ENCODE data around the gene WNT3A. TPM values are rescaled to one million over a fixed set of nuclear protein-coding genes. Genes with fewer than 3 reads are reported as not detected.

Gene WNT3A
- total RNA-seq, 1 experiment from 2014 or later = 1.0 TPM

DNA sequence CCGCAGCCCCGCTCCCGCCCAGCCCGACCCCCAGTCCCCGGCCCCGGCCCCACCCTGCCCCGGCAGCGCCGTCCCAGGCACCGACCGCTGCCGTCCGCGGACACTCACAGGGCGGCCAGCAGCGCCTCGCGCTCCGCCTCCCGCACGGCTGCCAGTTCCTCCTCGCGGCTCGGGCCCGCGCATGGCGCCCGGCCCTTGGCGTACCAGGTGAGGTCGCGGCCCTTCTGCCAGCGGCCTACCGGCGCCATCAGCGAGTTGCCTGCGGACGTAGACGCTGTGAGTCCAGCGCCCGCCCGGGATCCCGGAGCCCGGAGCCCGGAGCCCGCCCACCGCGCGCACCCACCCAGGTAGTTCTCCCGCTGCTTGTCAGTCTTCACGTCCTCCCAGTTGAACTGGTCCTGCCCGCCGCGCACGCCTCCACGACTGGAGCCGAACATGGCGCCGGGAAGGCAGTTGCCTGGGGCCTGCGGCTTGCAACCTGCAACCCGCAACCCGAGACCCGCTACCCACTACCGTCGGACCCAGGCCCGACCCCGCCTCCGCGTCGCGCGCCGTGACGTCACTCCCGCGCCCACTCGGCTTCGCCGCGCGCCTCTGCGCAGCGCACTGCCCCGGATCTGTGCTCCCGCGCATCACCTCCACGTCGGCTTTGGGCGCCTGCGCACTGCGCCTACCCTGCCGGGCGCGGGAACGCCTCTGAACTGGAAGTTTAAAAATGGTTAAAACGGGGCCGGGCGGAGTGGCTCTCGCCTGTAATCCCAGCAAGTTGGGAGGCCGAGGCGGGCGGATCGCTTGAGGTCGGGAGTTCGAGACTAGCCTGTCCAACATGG is 96.2 kb downstream of the WNT3A start, which contains the start of gene C1orf35:
TSS of gene C1orf35 (minus strand) at position 535 of the 830 bp plus-strand sequence. CDS start at position 437, 98 bp downstream.
- H3K27me3 ChIP-seq (ENCODE audit: low read length) = no peaks in the 10 kb centered on the region
- peaks cover 27% of the 10 kb centered on the region for H3K4me1 ChIP-seq (ENCODE audit: insufficient read depth, low read length)
- CTCF ChIA-PET = no interaction called here
- H2AFZ ChIP-seq (ENCODE audit: low read length) = peak within 1 kb of the TSS; percentile 93
- H3K9me2 ChIP-seq (replicated peaks; ENCODE audit: low read length) = no peaks in the 10 kb centered on the region
- H3K4me3 ChIP-seq (ENCODE audit: low read length) = peak within 1 kb of the TSS; percentile 79
- peak within 1 kb of the TSS; percentile 42 for H3K27ac ChIP-seq (ENCODE audit: low read length)
- TF ChIP-seq EZH2 (IDR thresholded peaks at IDR 0.05; ENCODE audit: low read length, unreplicated experiment) (no peak), EZH2phosphoT487 (IDR thresholded peaks at IDR 0.05; ENCODE audit: borderline replicate concordance, low read length) (no peak)
- TF ChIP-seq, protein P1, sequence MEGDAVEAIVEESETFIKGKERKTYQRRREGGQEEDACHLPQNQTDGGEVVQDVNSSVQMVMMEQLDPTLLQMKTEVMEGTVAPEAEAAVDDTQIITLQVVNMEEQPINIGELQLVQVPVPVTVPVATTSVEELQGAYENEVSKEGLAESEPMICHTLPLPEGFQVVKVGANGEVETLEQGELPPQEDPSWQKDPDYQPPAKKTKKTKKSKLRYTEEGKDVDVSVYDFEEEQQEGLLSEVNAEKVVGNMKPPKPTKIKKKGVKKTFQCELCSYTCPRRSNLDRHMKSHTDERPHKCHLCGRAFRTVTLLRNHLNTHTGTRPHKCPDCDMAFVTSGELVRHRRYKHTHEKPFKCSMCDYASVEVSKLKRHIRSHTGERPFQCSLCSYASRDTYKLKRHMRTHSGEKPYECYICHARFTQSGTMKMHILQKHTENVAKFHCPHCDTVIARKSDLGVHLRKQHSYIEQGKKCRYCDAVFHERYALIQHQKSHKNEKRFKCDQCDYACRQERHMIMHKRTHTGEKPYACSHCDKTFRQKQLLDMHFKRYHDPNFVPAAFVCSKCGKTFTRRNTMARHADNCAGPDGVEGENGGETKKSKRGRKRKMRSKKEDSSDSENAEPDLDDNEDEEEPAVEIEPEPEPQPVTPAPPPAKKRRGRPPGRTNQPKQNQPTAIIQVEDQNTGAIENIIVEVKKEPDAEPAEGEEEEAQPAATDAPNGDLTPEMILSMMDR (conservative IDR thresholded peaks at IDR 0.05; ENCODE audit: low read depth, low read length) = no peak
- no TSS peak for BruUV-seq (replicated peaks)
- POLR2A ChIA-PET (ENCODE audit: unreplicated experiment) = no interaction called here
- intact Hi-C loops (cut with micrococcal nuclease) = loop anchor here (1.0 to 10.0 kb wide), 3 partner anchors 20 to 538 kb away; partner anchors contain the start of genes ARF1 and ZNF678
- H3K4me2 ChIP-seq (ENCODE audit: low read length) = peak within 1 kb of the TSS; percentile 89
- peak within 1 kb of the TSS; percentile 91 for H3K9ac ChIP-seq (ENCODE audit: low read length)
- H3K36me3 ChIP-seq (ENCODE audit: low read depth, low read length) = peaks cover 43% of the 10 kb centered on the region
- H4K20me1 ChIP-seq (ENCODE audit: low read length) = peaks cover 28% of the 10 kb centered on the region
- ATAC-seq (peak; percentile 71), DNase-seq (peak; percentile 100)
- H3F3A ChIP-seq (ENCODE audit: low read length, unreplicated experiment) = peaks cover 14% of the 10 kb centered on the region
- H3K79me2 ChIP-seq (ENCODE audit: low read length) = peaks cover 61% of the 10 kb centered on the region
- H3K9me3 ChIP-seq (ENCODE audit: low read length) = no peaks in the 10 kb centered on the region

DNA sequence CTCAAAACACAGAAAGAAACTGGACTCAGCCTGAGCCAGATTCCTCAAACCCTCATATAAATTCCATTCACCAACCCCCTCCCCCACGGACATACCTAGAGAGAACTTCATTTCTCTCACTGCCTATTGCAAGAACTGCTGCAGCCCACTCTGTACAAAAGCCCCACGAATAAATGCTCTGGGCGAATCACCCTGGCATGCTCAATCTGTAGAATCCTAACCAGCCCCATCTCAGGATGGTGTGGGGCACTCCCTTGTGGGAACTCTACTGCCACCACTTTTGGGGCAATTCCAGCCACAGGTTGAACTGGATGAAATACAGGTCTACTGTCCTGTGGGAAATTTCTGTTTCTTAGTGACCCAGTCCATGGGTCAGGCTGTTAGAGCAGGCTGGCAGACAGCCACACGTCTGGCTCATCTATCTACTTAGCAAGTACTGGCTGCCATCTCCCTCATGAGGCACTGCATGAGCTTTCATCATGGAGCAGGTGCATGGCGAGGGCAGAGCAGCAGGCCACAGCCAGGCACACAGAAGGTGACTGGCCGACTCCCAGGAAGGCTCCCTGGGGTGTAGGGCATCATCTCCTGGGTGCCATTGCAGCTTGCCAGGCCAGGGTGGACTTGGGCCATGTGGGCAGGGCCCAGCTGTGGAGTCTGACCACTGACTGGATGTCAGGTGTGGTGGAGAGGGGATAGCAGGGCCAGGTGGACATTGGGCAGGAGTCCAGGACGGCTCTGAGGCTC is 97.9 kb downstream of the WNT3A start:
- peak overlapping the region; percentile 89 for H3K4me2 ChIP-seq (ENCODE audit: low read length)

More for the DNA sequence above, 97.9 kb downstream of the WNT3A start:
- H3K27ac ChIP-seq (ENCODE audit: low read length) = no peak overlapping the region
- H3K4me1 ChIP-seq (ENCODE audit: insufficient read depth, low read length) = peaks cover 31% of the 10 kb centered on the region
- H3K4me3 ChIP-seq (ENCODE audit: low read length) = no peak overlapping the region
- H2AFZ ChIP-seq (ENCODE audit: low read length) = no peak overlapping the region
- no peak overlapping the region for H3K9ac ChIP-seq (ENCODE audit: low read length)
- no peaks in the 10 kb centered on the region for H3K9me3 ChIP-seq (ENCODE audit: low read length)
- H3K9me2 ChIP-seq (replicated peaks; ENCODE audit: low read length) = no peaks in the 10 kb centered on the region
- peaks cover 55% of the 10 kb centered on the region for H3K79me2 ChIP-seq (ENCODE audit: low read length)
- ChIA-PET POLR2A (ENCODE audit: unreplicated experiment) (no interaction called here), CTCF (no interaction called here)
- no peaks in the 10 kb centered on the region for H3K27me3 ChIP-seq (ENCODE audit: low read length)
- intact Hi-C loops (cut with micrococcal nuclease) = loop anchor here (10.0 kb wide), 1 partner anchor 540 kb away; the partner anchor contains the start of gene ZNF678
- TF ChIP-seq EZH2phosphoT487 (IDR thresholded peaks at IDR 0.05; ENCODE audit: borderline replicate concordance, low read length) (no peak), EZH2 (IDR thresholded peaks at IDR 0.05; ENCODE audit: low read length, unreplicated experiment) (no peak)
- TF ChIP-seq, protein P1 (conservative IDR thresholded peaks at IDR 0.05; ENCODE audit: low read depth, low read length) = no peak
- peak; percentile 37 for DNase-seq
- peaks cover 26% of the 10 kb centered on the region for H3K36me3 ChIP-seq (ENCODE audit: low read depth, low read length)
- peaks cover 14% of the 10 kb centered on the region for H3F3A ChIP-seq (ENCODE audit: low read length, unreplicated experiment)
- BruUV-seq (replicated peaks) = no TSS peak
- ATAC-seq = no peak
- H4K20me1 ChIP-seq (ENCODE audit: low read length) = peaks cover 11% of the 10 kb centered on the region

Data from PC-3 (cell line).